ENCODE data around the gene GBA2.

- TF ChIP-seq CTCF (IDR thresholded peaks at IDR 0.05) (peak; percentile 86), EZH2 (IDR thresholded peaks at IDR 0.05) (no peak)
These were observed 52.4 kb downstream of the GBA2 start for GRCh38 chr9:35696520-35697215.
